Right forelimb (tissue), 1 donor: ENCODE results near the gene MMP8.

ENCODE experiments used
- DNase-seq: peaks from one replicate; pipeline ENCODE4 v3.0.0-alpha.2; 2018

MMP8 gene

DNA sequence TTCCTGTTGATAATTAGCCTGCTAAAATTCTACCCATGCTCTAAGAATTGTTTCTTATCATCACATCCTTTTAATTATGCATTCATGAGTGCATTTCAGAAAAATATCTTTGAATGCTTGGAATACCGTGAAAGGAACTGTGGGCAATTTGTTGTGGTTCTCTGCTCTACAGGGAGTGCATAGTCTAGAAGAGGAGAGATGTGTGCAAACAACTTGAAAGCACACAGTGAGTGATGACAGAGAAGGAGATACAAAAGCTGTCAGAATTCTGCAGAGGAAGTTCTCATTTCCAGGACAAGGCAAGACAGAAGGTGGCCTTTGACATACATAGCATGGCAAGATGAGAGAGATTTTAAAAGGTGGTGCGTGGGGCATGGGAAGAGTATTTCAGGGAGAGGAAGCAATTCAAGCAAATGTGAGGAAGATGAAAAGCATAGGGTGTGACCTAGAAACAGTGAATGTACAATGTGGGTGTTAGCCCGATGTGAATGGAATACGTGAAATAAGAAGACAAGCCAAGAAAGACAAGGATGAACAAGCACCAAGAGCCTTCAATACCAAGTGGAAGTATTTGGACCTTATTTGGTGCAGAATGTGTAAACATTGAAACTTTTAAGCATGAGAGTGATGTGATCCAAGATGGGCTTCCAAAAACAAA is 5.0 kb downstream of the MMP8 start:
- DNase-seq = no peak

DNA sequence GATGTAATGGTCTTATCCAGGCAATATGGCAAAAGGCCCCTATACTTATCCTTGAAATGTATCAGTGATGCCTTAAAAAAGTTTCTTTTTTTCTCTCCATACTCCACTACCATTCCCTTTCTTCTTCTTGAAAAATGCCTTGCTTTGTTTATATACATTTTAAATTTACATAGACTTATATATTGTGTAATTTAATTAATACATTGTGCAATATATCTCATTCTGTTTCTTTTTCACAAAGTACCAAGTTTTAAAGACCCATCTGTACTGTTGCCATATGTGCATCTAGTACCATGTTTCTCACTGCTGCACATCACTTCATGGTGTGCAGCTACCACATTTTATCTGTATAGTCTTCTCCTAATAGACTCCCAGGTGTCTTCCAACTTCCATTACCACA is 7.5 kb downstream of the MMP8 start:
- DNase-seq = no peak

- DNase-seq = no peak
These were observed 8.2 kb downstream of the MMP8 start for GRCh38 chr11:102716527-102716926.

DNA sequence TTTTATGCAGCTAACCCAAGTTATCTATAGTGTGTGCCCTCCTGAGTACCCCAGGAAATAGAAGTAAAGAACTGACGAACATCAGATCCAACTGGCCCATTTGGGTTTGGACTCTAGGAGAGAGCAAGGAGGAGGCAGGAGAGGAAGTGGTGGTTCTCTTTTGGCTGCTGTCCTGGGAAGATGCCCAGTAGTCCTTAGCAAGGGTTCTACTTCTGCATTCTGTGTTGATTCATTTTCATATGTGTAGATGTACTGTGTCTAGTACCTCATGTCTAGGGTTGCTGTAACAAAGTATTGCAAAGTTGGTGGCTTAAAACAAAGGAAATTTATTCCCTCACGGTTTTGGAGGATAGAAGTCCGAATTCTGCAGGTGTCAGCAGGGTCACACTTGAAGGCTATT is 12.6 kb downstream of the MMP8 start:
- no peak for DNase-seq

GRCh38 chr11:102709201-102709945 is 15.4 kb downstream of the MMP8 start:
- DNase-seq = no peak

DNA sequence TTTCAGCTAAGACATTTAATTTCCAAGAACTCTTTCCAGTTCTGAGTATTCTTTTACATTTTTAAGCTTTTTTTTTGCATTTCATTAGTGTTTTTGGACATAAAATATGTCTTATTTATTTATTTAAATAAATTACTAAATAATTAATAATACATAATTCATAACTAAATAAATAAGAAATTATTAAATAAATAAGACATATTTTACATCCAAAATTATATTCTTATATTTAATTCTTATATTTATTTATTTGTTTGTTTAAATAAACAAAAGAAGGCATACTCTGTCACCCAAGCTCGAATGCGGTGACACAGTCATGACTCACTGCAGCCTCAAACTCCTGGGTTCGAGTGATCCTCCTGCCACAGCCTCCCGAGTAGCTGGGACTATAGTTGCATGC is 16.1 kb downstream of the MMP8 start:
- no peak for DNase-seq

- no peak for DNase-seq
These were observed 19.1 kb downstream of the MMP8 start, which contains the start of gene MMP27 for GRCh38 chr11:102705626-102706025. MMP27 (minus strand) TSS chr11:102705769; CDS start chr11:102705714, 55 bp downstream.

DNA sequence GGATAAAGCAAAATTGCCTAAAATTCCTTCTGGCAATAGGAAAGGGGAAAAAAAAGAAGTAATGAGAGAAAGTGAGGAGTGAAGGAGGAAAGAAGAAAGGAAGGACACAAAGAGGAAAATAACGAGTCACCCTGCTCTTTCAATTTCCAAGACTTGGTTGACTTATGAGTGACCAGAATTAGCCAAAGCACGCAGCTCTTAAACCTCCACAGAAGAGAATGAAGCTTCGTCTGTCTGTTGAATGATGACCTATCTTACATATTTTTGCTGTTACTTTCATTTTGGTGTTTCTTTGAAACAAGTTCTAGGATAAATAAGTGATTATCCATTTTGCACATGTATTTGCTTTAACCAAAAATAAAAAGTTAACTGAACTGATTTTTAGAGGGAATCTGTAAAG is 19.9 kb downstream of the MMP8 start:
- DNase-seq = no peak

DNA sequence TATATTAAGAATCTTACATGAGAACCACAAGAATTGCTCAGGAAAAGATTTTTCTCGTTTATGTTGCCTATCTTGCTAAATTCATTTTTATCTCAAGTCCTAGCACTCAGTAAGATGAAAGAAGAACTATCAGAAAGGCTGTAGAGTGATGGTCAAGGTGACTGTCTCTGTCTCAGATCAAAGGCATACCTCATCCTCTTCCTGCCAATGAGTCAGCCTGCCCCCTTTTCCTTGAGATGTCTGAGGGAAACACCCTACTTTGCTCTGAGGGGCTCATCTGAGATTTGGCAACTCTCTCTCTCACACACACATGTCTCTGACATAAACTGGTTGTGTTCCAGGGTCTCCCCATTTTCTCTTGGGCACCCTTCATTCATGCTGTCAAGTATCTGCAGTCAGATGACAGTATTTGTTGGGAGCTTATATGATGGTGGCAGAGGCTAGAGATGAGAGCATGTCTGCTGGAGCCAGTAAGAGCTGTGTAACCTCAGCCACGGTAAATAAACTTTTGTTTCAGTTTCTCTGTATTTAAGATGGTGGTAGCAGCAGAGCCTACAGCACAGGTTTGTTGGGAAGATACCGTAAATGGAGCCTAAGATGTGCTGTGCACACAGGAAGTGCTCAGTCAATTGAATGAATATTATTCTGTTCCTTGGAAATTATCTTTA is 20.8 kb downstream of the MMP8 start:
- DNase-seq = no peak

DNA sequence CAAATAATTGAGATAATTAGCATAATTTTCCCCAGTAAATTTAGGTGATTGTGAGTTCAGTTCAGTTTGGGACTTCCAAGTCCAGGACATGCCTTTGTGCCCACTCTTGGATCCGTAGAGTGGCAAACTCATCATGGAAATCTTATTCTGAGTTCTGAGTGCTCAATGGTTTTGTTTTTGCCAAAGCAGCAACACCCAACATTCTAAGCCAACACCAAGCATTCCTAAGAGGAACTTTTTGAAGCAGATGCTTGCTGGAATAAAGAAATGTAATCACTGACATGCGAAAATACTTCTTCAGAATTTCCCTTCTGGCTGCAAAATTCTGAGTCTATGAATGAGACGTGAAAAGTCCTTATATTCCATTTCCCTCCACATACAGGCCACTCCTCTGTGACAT is 29.6 kb downstream of the MMP8 start:
- DNase-seq = no peak

DNA sequence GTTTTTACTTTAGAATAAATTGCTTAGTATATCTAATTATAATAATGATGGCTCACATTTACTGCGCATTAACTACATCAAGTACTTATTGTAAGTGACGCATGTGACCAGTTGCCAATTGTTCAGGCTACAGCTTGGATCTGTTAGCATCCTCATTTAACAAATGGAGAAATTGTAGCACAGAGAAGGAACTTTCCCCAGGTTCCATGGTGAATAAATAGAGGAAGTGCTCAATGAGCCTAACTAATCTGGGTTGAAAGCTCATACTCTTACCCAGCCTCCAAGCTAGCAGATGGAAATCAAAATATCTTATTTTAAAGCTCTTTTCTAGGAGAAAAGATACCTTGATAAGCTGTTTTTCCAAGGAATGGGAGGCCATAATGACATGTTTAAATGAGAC is 39.0 kb downstream of the MMP8 start:
- no peak for DNase-seq

DNA sequence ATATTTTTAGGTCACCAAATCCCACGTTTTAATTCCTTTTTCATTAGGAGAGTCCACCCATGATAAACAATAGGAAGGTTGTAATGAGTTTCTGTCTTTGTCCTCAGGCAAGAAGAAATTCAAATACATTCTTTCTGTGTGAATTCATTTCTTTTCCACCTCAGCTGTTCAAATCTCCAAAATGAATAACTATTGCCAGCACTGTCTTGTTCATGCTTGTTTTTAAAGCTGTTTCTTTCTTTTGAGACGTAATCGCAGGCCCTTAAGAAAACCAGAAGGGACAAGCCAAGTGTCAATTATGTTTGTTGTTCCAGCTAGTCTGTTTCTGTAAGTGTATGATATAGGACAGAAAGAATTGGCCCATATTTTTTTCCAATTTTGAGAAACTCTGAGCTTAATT is 39.4 kb downstream of the MMP8 start:
- DNase-seq = no peak

GRCh38 chr11:102683277-102683676 is 41.5 kb downstream of the MMP8 start:
- no peak for DNase-seq

DNA sequence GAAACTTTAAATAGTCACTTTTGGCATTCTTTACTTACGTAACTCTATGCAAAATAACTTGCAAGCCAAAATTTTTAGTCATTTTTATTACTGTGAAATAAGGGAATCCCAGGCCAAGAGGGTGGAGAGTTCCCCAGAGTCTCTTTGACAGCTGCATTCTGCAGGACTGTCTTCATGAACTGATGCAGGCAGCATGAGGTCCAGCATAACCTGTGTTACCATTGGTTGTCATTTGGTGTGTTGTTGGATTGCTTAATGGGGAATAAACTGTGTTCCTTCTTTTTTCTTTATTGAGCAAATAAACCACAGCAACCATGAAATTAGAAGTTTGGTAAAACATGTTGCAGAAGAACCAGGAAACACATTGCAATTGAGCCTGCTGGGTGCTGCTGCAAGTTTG is 43.8 kb downstream of the MMP8 start:
- DNase-seq = no peak

GRCh38 chr11:102678022-102678421 is 46.7 kb downstream of the MMP8 start:
- DNase-seq = no peak

- DNase-seq = no peak
These were observed 48.7 kb downstream of the MMP8 start for GRCh38 chr11:102676084-102676483.

DNA sequence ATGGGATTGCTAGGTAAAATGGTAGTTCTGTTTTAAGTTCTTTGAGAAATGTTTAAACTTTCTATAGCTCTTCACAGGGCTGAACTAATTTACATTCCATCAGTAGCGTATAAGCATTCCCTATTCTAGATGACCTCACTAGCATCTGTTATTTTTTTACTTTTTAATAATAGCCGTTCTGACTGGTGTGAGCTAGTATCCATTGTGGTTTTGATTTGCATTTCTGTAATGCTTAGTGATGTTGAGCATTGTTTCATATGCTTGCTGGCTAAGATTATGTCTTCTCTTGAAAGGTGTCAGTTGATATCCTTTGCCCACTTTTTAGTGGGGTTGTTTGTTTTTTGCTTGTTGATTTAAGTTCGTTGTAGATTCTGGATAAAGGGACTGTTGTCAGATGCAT is 55.1 kb downstream of the MMP8 start:
- DNase-seq = no peak

GRCh38 chr11:102666331-102666957 is 58.3 kb downstream of the MMP8 start:
- no peak for DNase-seq

GRCh38 chr11:102664001-102664752 is 60.6 kb downstream of the MMP8 start:
- DNase-seq = no peak

GRCh38 chr11:102662607-102663006 is 62.1 kb downstream of the MMP8 start:
- DNase-seq = no peak
